Epithelial cell of prostate (primary cell): ENCODE results near the gene TRIP6.
A peak's percentile ranks its signal among the peaks of the same experiment; 100 is the strongest.
"Not testable (repeated sequence)": the region's sequence is repeated elsewhere in the genome, so short reads cannot be mapped to it uniquely, and the experiment has no call there.

Experiments
- DNase-seq: peaks from one replicate; pipeline ENCODE4 v3.0.0-alpha.2; 2011; ENCODE audit warnings: low read depth, low spot score
- H3K27ac ChIP-seq: fragments of 450-650 bp; 2 replicates; pipeline ENCODE4 v1.5.1; 2017; ENCODE audit warnings: mild to moderate bottlenecking

TRIP6 gene

GRCh38 chr7:100836812-100837098 is 30.4 kb upstream of the TRIP6 start:
- peak overlapping the region; percentile 87 for H3K27ac ChIP-seq
- DNase-seq, result no peak

- peak overlapping the region; percentile 87 for H3K27ac ChIP-seq
- DNase-seq, result no peak
These were observed 29.9 kb upstream of the TRIP6 start for GRCh38 chr7:100837099-100837836.

- DNase-seq, result no peak
- no peak overlapping the region for H3K27ac ChIP-seq
These were observed 27.8 kb upstream of the TRIP6 start for GRCh38 chr7:100839361-100839760.

GRCh38 chr7:100840470-100841100 is 26.6 kb upstream of the TRIP6 start:
- no peak overlapping the region for H3K27ac ChIP-seq
- no peak for DNase-seq

GRCh38 chr7:100847360-100847759 is 19.8 kb upstream of the TRIP6 start:
- no peak for DNase-seq
- H3K27ac ChIP-seq, result no peak overlapping the region

- peak within 1 kb of the TSS; percentile 38 for H3K27ac ChIP-seq
These were observed 14.9 kb upstream of the TRIP6 start, which contains the start of gene SLC12A9 for GRCh38 chr7:100852048-100852872. SLC12A9 (plus strand) TSS chr7:100852713; CDS start chr7:100854198, 1,485 bp downstream.

GRCh38 chr7:100854146-100854895 is 12.9 kb upstream of the TRIP6 start:
- no peak overlapping the region for H3K27ac ChIP-seq
- DNase-seq, result no peak

More at GRCh38 chr7:100852048-100852872, 14.9 kb upstream of the TRIP6 start, which contains the start of gene SLC12A9:
- no peak for DNase-seq

- DNase-seq, H3K27ac ChIP-seq: not testable (repeated sequence)
These were observed 12.3 kb upstream of the TRIP6 start for GRCh38 chr7:100854899-100855298.

- DNase-seq, result no peak
These were observed 11.7 kb upstream of the TRIP6 start for GRCh38 chr7:100855515-100855914.

GRCh38 chr7:100856871-100857282 is 10.3 kb upstream of the TRIP6 start:
- H3K27ac ChIP-seq, result no peak overlapping the region
- no peak for DNase-seq

More at GRCh38 chr7:100855515-100855914, 11.7 kb upstream of the TRIP6 start:
- no peak overlapping the region for H3K27ac ChIP-seq

- no peak overlapping the region for H3K27ac ChIP-seq
- DNase-seq, result no peak
These were observed 7.3 kb upstream of the TRIP6 start for GRCh38 chr7:100859856-100860255.

GRCh38 chr7:100860702-100861615 is 6.2 kb upstream of the TRIP6 start:
- no peak overlapping the region for H3K27ac ChIP-seq
- DNase-seq, result no peak

- H3K27ac ChIP-seq, result no peak overlapping the region
- no peak for DNase-seq
These were observed 5.6 kb upstream of the TRIP6 start for GRCh38 chr7:100861616-100861985.

GRCh38 chr7:100863406-100863950 is 3.7 kb upstream of the TRIP6 start:
- DNase-seq, result no peak
- H3K27ac ChIP-seq, result no peak overlapping the region

- no peak for DNase-seq
- no peak overlapping the region for H3K27ac ChIP-seq
These were observed 2.8 kb upstream of the TRIP6 start for GRCh38 chr7:100864263-100864845.

GRCh38 chr7:100865372-100865911 is 1.7 kb upstream of the TRIP6 start:
- H3K27ac ChIP-seq, result peak overlapping the region; percentile 99
- peak; percentile 95 for DNase-seq

- H3K27ac ChIP-seq, result peak overlapping the region; percentile 99
- DNase-seq, result no peak
These were observed 1.1 kb upstream of the TRIP6 start for GRCh38 chr7:100865938-100866728.

GRCh38 chr7:100866729-100867039 is 503 bp upstream of the TRIP6 start:
- H3K27ac ChIP-seq, result peak overlapping the region; percentile 99
- DNase-seq, result no peak
